OCI-LY1 (cell line): ENCODE data around the gene IRF8.

Experiments
- H2AFZ ChIP-seq: fragments of 200-600 bp; sonication (generic), shearing (Covaris generic); 2 replicates; pipeline ENCODE4 v1.6.0; 2014; ENCODE audit warnings: antibody characterized with exemption, mild to moderate bottlenecking, low read length
- H3F3A ChIP-seq: fragments of 200-600 bp; sonication (generic), shearing (Covaris generic); 2 replicates; pipeline ENCODE4 v1.6.0; 2014; ENCODE audit warnings: mild to moderate bottlenecking, antibody characterized with exemption, low read length, moderate library complexity; ENCODE audit not compliant: insufficient read depth
- H3K27ac ChIP-seq: fragments of 200-600 bp; sonication (generic); 2 replicates; pipeline ENCODE4 v1.5.1; 2014; ENCODE audit warnings: low read length, mixed run types, mild to moderate bottlenecking, low read depth; ENCODE audit not compliant: poor library complexity, severe bottlenecking
- H3K27me3 ChIP-seq: fragments of 200-600 bp; sonication (generic); 2 replicates; pipeline ENCODE4 v1.6.0; 2014; ENCODE audit warnings: antibody characterized with exemption, mild to moderate bottlenecking, low read length, moderate library complexity; ENCODE audit not compliant: insufficient read depth
- H3K36me3 ChIP-seq: fragments of 200-600 bp; sonication (generic); 2 replicates; pipeline ENCODE4 v1.6.1; 2014; ENCODE audit warnings: mild to moderate bottlenecking, antibody characterized with exemption, low read length, moderate library complexity, mixed read lengths; ENCODE audit not compliant: insufficient read depth
- H3K4me1 ChIP-seq: fragments of 200-600 bp; sonication (generic); 2 replicates; pipeline ENCODE4 v1.5.1; 2014; ENCODE audit warnings: mild to moderate bottlenecking, low read length, moderate library complexity; ENCODE audit not compliant: insufficient read depth, severe bottlenecking
- H3K4me2 ChIP-seq: fragments of 200-600 bp; sonication (generic), shearing (Covaris generic); 2 replicates; pipeline ENCODE4 v1.6.1; 2014; ENCODE audit warnings: low read length
- H3K4me3 ChIP-seq: fragments of 200-600 bp; sonication (generic); 2 replicates; pipeline ENCODE4 v1.5.1; 2014; ENCODE audit warnings: low read length, low read depth, mild to moderate bottlenecking, mixed read lengths; ENCODE audit not compliant: poor library complexity, severe bottlenecking
- H3K79me2 ChIP-seq: fragments of 200-600 bp; shearing (Covaris generic); 2 replicates; pipeline ENCODE4 v1.6.1; 2016; ENCODE audit warnings: mixed run types, low read length, mixed read lengths; ENCODE audit not compliant: insufficient read depth
- H3K9ac ChIP-seq: fragments of 200-600 bp; sonication (generic), shearing (Covaris generic); 2 replicates; pipeline ENCODE4 v1.6.1; 2014; ENCODE audit warnings: mild to moderate bottlenecking, low read length, mixed read lengths
- H3K9me2 ChIP-seq: fragments of 200-600 bp; sonication (generic), shearing (Covaris generic); 2 replicates; pipeline ENCODE4 v1.6.1; 2014; ENCODE audit warnings: low read depth, mild to moderate bottlenecking, low read length, mixed read lengths
- H3K9me3 ChIP-seq: fragments of 200-600 bp; shearing (Covaris generic); 2 replicates; pipeline ENCODE4 v1.6.1; 2014; ENCODE audit warnings: low read length, mixed read lengths
- H4K20me1 ChIP-seq: fragments of 200-600 bp; sonication (generic), shearing (Covaris generic); 2 replicates; pipeline ENCODE4 v1.6.0; 2016; ENCODE audit warnings: mild to moderate bottlenecking, low read length; ENCODE audit not compliant: insufficient read depth
- CTCF ChIP-seq: fragments of 200-600 bp; sonication (generic), shearing (Covaris generic); IDR thresholded peaks from 2 replicates; pipeline ENCODE4 v1.5.1; 2017; ENCODE audit warnings: mild to moderate bottlenecking, antibody characterized with exemption, low read length, moderate library complexity, mixed read lengths
- EZH2 ChIP-seq: fragments of 200-600 bp; sonication (generic), shearing (Covaris generic); IDR thresholded peaks from 2 replicates; pipeline ENCODE4 v1.8.0; 2017; ENCODE audit warnings: borderline replicate concordance, mixed run types, mild to moderate bottlenecking, antibody characterized with exemption, low read length, moderate library complexity, mixed read lengths

Gene IRF8

GRCh38 chr16:85883813-85884212 lies 15.1 kb upstream of the IRF8 start:
- H3K27me3 ChIP-seq: peaks cover 4% of the 10 kb centered on the region; the same call in 1 of the 2 replicates
- no peak overlapping the region for H2AFZ ChIP-seq
- H3K79me2 ChIP-seq: no peaks in the 10 kb centered on the region
- H3K36me3 ChIP-seq: no peaks in the 10 kb centered on the region
- H3K4me3 ChIP-seq: no peak overlapping the region
- no peaks in the 10 kb centered on the region for H3K9me3 ChIP-seq
- no peaks in the 10 kb centered on the region for H3K9me2 ChIP-seq
- no peak for TF ChIP-seq EZH2
- no peak for TF ChIP-seq CTCF
- H3K27ac ChIP-seq: no peak overlapping the region
- no peaks in the 10 kb centered on the region for H3F3A ChIP-seq
- H4K20me1 ChIP-seq: no peaks in the 10 kb centered on the region
- no peak overlapping the region for H3K9ac ChIP-seq
- H3K4me2 ChIP-seq: no peak overlapping the region
- peaks cover 7% of the 10 kb centered on the region for H3K4me1 ChIP-seq

GRCh38 chr16:85884808-85885463 lies 14.0 kb upstream of the IRF8 start:
- H4K20me1 ChIP-seq: no peaks in the 10 kb centered on the region
- no peaks in the 10 kb centered on the region for H3K36me3 ChIP-seq
- no peak overlapping the region for H3K4me2 ChIP-seq
- H3K9ac ChIP-seq: no peak overlapping the region
- no peaks in the 10 kb centered on the region for H3K9me3 ChIP-seq
- TF ChIP-seq EZH2: no peak
- no peak for TF ChIP-seq CTCF
- no peaks in the 10 kb centered on the region for H3F3A ChIP-seq
- H3K27ac ChIP-seq: no peak overlapping the region
- peaks cover 4% of the 10 kb centered on the region; the same call in 1 of the 2 replicates for H3K27me3 ChIP-seq
- no peaks in the 10 kb centered on the region for H3K9me2 ChIP-seq
- no peak overlapping the region for H3K4me3 ChIP-seq
- H3K4me1 ChIP-seq: peaks cover 18% of the 10 kb centered on the region
- no peaks in the 10 kb centered on the region for H3K79me2 ChIP-seq
- H2AFZ ChIP-seq: no peak overlapping the region

GRCh38 chr16:85885537-85885936 lies 13.4 kb upstream of the IRF8 start:
- H3K9me3 ChIP-seq: no peaks in the 10 kb centered on the region
- no peak overlapping the region for H2AFZ ChIP-seq
- H3K4me1 ChIP-seq: peaks cover 19% of the 10 kb centered on the region
- H3K27ac ChIP-seq: no peak overlapping the region
- H3K4me3 ChIP-seq: no peak overlapping the region
- no peaks in the 10 kb centered on the region for H3K36me3 ChIP-seq
- H3K9me2 ChIP-seq: no peaks in the 10 kb centered on the region
- H3K4me2 ChIP-seq: no peak overlapping the region
- H4K20me1 ChIP-seq: no peaks in the 10 kb centered on the region
- TF ChIP-seq EZH2: no peak
- no peak for TF ChIP-seq CTCF
- H3K9ac ChIP-seq: no peak overlapping the region
- H3K79me2 ChIP-seq: no peaks in the 10 kb centered on the region
- H3K27me3 ChIP-seq: peaks cover 4% of the 10 kb centered on the region; the same call in 1 of the 2 replicates
- H3F3A ChIP-seq: no peaks in the 10 kb centered on the region
